IPS-11a (cell line): ENCODE results near the gene MB.
"Not testable (repeated sequence)": the region's sequence is repeated elsewhere in the genome, so short reads cannot be mapped to it uniquely, and the experiment has no call there.

ENCODE experiments used
- H3K4me3 ChIP-seq: one replicate; pipeline ENCODE4 v1.5.1; 2013; ENCODE audit warnings: low read depth, low read length, control low read depth

MB gene

GRCh38 chr22:35638001-35638400 is 20.9 kb upstream of the MB start:
- H3K4me3 ChIP-seq, result no peak overlapping the region

GRCh38 chr22:35637254-35637653 is 20.1 kb upstream of the MB start:
- no peak overlapping the region for H3K4me3 ChIP-seq

- no peak overlapping the region for H3K4me3 ChIP-seq
These were observed 17.9 kb upstream of the MB start for GRCh38 chr22:35634943-35635540.

- H3K4me3 ChIP-seq, result no peak overlapping the region
These were observed 16.9 kb upstream of the MB start for GRCh38 chr22:35634015-35634414.

GRCh38 chr22:35633520-35633919 is 16.4 kb upstream of the MB start:
- H3K4me3 ChIP-seq, result no peak overlapping the region

- no peak overlapping the region for H3K4me3 ChIP-seq
These were observed 15.8 kb upstream of the MB start for GRCh38 chr22:35632935-35633334.

GRCh38 chr22:35631597-35631996 is 14.5 kb upstream of the MB start:
- H3K4me3 ChIP-seq, result no peak overlapping the region

GRCh38 chr22:35630891-35631290 is 13.8 kb upstream of the MB start:
- no peak overlapping the region for H3K4me3 ChIP-seq

- no peak overlapping the region for H3K4me3 ChIP-seq
These were observed 13.3 kb upstream of the MB start for GRCh38 chr22:35630387-35630793.

GRCh38 chr22:35629406-35630216 is 12.5 kb upstream of the MB start:
- H3K4me3 ChIP-seq, result no peak overlapping the region

GRCh38 chr22:35628732-35629131 is 11.6 kb upstream of the MB start:
- H3K4me3 ChIP-seq, result no peak overlapping the region

GRCh38 chr22:35627267-35628041 is 10.3 kb upstream of the MB start:
- H3K4me3 ChIP-seq, result peak overlapping the region; percentile 38

GRCh38 chr22:35625763-35626432 is 8.8 kb upstream of the MB start:
- H3K4me3 ChIP-seq, result no peak overlapping the region

- no peak overlapping the region for H3K4me3 ChIP-seq
These were observed 7.4 kb upstream of the MB start for GRCh38 chr22:35624547-35624946.

- H3K4me3 ChIP-seq, result not testable (repeated sequence)
These were observed 6.8 kb upstream of the MB start for GRCh38 chr22:35623885-35624284.

- H3K4me3 ChIP-seq, result no peak overlapping the region
These were observed 5.2 kb upstream of the MB start for GRCh38 chr22:35622191-35622913.

- no peak overlapping the region for H3K4me3 ChIP-seq
These were observed 4.3 kb upstream of the MB start for GRCh38 chr22:35621451-35621850.

- H3K4me3 ChIP-seq, result no peak overlapping the region
These were observed 3.6 kb upstream of the MB start for GRCh38 chr22:35620624-35621251.

- no peak overlapping the region for H3K4me3 ChIP-seq
These were observed 2.4 kb upstream of the MB start for GRCh38 chr22:35619336-35620094.
